DOHH2 (cell line): ENCODE data around the gene GLDN.

ENCODE experiments used
- H3F3A ChIP-seq: fragments of 200-600 bp; sonication (generic), shearing (Covaris generic); 2 replicates; pipeline ENCODE4 v1.6.0; 2016; ENCODE audit warnings: antibody characterized with exemption, mild to moderate bottlenecking; ENCODE audit not compliant: control insufficient read depth, insufficient read depth
- H3K27ac ChIP-seq: fragments of 200-600 bp; sonication (generic); 2 replicates; pipeline ENCODE4 v1.5.1; 2014; ENCODE audit warnings: low read depth, mild to moderate bottlenecking, low read length, moderate library complexity
- H3K27me3 ChIP-seq: fragments of 200-600 bp; sonication (generic); 2 replicates; pipeline ENCODE4 v1.6.1; 2014; ENCODE audit warnings: mild to moderate bottlenecking, low read length, mixed read lengths; ENCODE audit not compliant: control insufficient read depth
- H3K36me3 ChIP-seq: fragments of 200-600 bp; sonication (generic); 2 replicates; pipeline ENCODE4 v1.6.1; 2014; ENCODE audit warnings: mild to moderate bottlenecking, low read length, moderate library complexity, mixed read lengths; ENCODE audit not compliant: control insufficient read depth
- H3K4me1 ChIP-seq: fragments of 200-600 bp; sonication (generic); 2 replicates; pipeline ENCODE4 v1.6.1; 2014; ENCODE audit warnings: mild to moderate bottlenecking, low read length, mixed read lengths; ENCODE audit not compliant: control insufficient read depth
- H3K4me2 ChIP-seq: fragments of 200-600 bp; sonication (generic); 2 replicates; pipeline ENCODE4 v1.6.0; 2014; ENCODE audit warnings: mild to moderate bottlenecking, low read length, moderate library complexity
- H3K4me3 ChIP-seq: fragments of 200-600 bp; sonication (generic); 2 replicates; pipeline ENCODE4 v1.5.1; 2014; ENCODE audit warnings: mild to moderate bottlenecking, low read length, mixed read lengths
- H3K79me2 ChIP-seq: fragments of 200-600 bp; sonication (generic); 2 replicates; pipeline ENCODE4 v1.6.1; 2014; ENCODE audit warnings: mild to moderate bottlenecking, low read length, mixed read lengths; ENCODE audit not compliant: control insufficient read depth
- H3K9me2 ChIP-seq: fragments of 200-600 bp; sonication (generic); replicated peaks from 2 replicates; pipeline ENCODE4 v1.6.1; 2014; ENCODE audit warnings: mild to moderate bottlenecking, low read length, mixed read lengths; ENCODE audit not compliant: control insufficient read depth
- H3K9me3 ChIP-seq: fragments of 200-600 bp; sonication (generic); 2 replicates; pipeline ENCODE4 v1.6.1; 2014; ENCODE audit warnings: antibody characterized with exemption, low read length, mixed read lengths; ENCODE audit not compliant: control insufficient read depth, insufficient read depth
- H4K20me1 ChIP-seq: fragments of 200-600 bp; sonication (generic); 2 replicates; pipeline ENCODE4 v1.6.0; 2014; ENCODE audit warnings: low read depth, mild to moderate bottlenecking, antibody characterized with exemption, low read length, moderate library complexity; ENCODE audit not compliant: control insufficient read depth, insufficient read depth
- CTCF ChIP-seq: fragments of 200-600 bp; sonication (generic); IDR thresholded peaks from one replicate; pipeline ENCODE4 v1.5.1; 2014; ENCODE audit warnings: antibody characterized with exemption, mild to moderate bottlenecking, low read depth, low read length; ENCODE audit not compliant: poor library complexity, severe bottlenecking
- EZH2phosphoT487 ChIP-seq: fragments of 200-600 bp; sonication (generic); IDR thresholded peaks from 2 replicates; pipeline ENCODE4 v1.6.1; 2017; ENCODE audit warnings: borderline replicate concordance, mild to moderate bottlenecking, antibody characterized with exemption, low read length, moderate library complexity, mixed read lengths

Gene GLDN

GRCh38 chr15:51312166-51313073 lies 29.0 kb upstream of the GLDN start:
- no peaks in the 10 kb centered on the region for H3K27me3 ChIP-seq
- no peak overlapping the region for H3K4me2 ChIP-seq
- no peak overlapping the region for H3K4me3 ChIP-seq
- H4K20me1 ChIP-seq = no peaks in the 10 kb centered on the region
- no peaks in the 10 kb centered on the region for H3K36me3 ChIP-seq
- H3F3A ChIP-seq = no peaks in the 10 kb centered on the region
- no peaks in the 10 kb centered on the region for H3K9me2 ChIP-seq
- no peak overlapping the region for H3K27ac ChIP-seq
- H3K4me1 ChIP-seq = no peaks in the 10 kb centered on the region
- H3K9me3 ChIP-seq = no peaks in the 10 kb centered on the region
- H3K79me2 ChIP-seq = no peaks in the 10 kb centered on the region
- no peak for TF ChIP-seq CTCF
- no peak for TF ChIP-seq EZH2phosphoT487

GRCh38 chr15:51313074-51313393 lies 28.4 kb upstream of the GLDN start:
- Histone ChIP-seq H3K27ac (no peak overlapping the region), H3K9me2 (no peaks in the 10 kb centered on the region), H3K36me3 (no peaks in the 10 kb centered on the region), H3K79me2 (no peaks in the 10 kb centered on the region), H3K4me1 (no peaks in the 10 kb centered on the region), H3K9me3 (no peaks in the 10 kb centered on the region), H4K20me1 (no peaks in the 10 kb centered on the region), H3K27me3 (no peaks in the 10 kb centered on the region), H3F3A (no peaks in the 10 kb centered on the region), H3K4me3 (no peak overlapping the region), H3K4me2 (no peak overlapping the region)
- no peak for TF ChIP-seq EZH2phosphoT487
- no peak for TF ChIP-seq CTCF

- TF ChIP-seq CTCF = no peak
- Histone ChIP-seq H3K4me1 (no peaks in the 10 kb centered on the region), H4K20me1 (no peaks in the 10 kb centered on the region), H3K9me3 (no peaks in the 10 kb centered on the region), H3K79me2 (no peaks in the 10 kb centered on the region), H3K4me2 (no peak overlapping the region), H3K9me2 (no peaks in the 10 kb centered on the region), H3K4me3 (no peak overlapping the region), H3K36me3 (no peaks in the 10 kb centered on the region), H3K27ac (no peak overlapping the region), H3K27me3 (no peaks in the 10 kb centered on the region), H3F3A (no peaks in the 10 kb centered on the region)
These were observed 27.7 kb upstream of the GLDN start for GRCh38 chr15:51313644-51314280.
